GM23338 (cell line): ENCODE data around the gene TMEM139. TPM values are rescaled to one million over a fixed set of nuclear protein-coding genes. Genes with fewer than 3 reads are reported as not detected.

Source experiments
- ATAC-seq: fragments of 200-7000 bp; cut with Tn5 transposase; 3 replicates; pipeline ENCODE4 v1.9.1; 2020
- DNase-seq: peaks from one replicate; pipeline ENCODE4 v3.0.0-alpha.2; 2015; ENCODE audit warnings: low spot score
- H2AFZ ChIP-seq: fragments of 200-600 bp; sonication (generic); 2 replicates; pipeline ENCODE4 v1.8.0; 2016; ENCODE audit warnings: antibody characterized with exemption, mild to moderate bottlenecking, moderate library complexity
- H3F3A ChIP-seq: fragments of 200-600 bp; sonication (generic); replicated peaks from 2 replicates; pipeline ENCODE4 v1.8.0; 2017; ENCODE audit warnings: antibody characterized with exemption, mixed run types, low read depth
- H3K27ac ChIP-seq: fragments of 200-600 bp; sonication (generic); 2 replicates; pipeline ENCODE4 v1.6.1; 2016; ENCODE audit warnings: low read depth
- H3K27me3 ChIP-seq: fragments of 200-600 bp; sonication (generic); 2 replicates; pipeline ENCODE4 v1.8.0; 2016; ENCODE audit warnings: mild to moderate bottlenecking, mixed run types, moderate library complexity; ENCODE audit not compliant: insufficient read depth
- H3K36me3 ChIP-seq: fragments of 200-600 bp; sonication (generic); 2 replicates; pipeline ENCODE4 v1.8.0; 2016; ENCODE audit warnings: mild to moderate bottlenecking; ENCODE audit not compliant: insufficient read depth
- H3K4me1 ChIP-seq: fragments of 200-600 bp; sonication (generic); 2 replicates; pipeline ENCODE4 v1.8.0; 2016; ENCODE audit warnings: mild to moderate bottlenecking, moderate library complexity; ENCODE audit not compliant: insufficient read depth
- H3K4me2 ChIP-seq: fragments of 200-600 bp; sonication (generic); 2 replicates; pipeline ENCODE4 v1.7.1; 2017; ENCODE audit warnings: mixed run types
- H3K4me3 ChIP-seq: fragments of 200-600 bp; sonication (generic); 2 replicates; pipeline ENCODE4 v1.6.1; 2016; ENCODE audit warnings: mixed run types
- H3K79me2 ChIP-seq: fragments of 200-600 bp; sonication (generic); replicated peaks from 2 replicates; pipeline ENCODE4 v1.8.0; 2017; ENCODE audit warnings: mild to moderate bottlenecking; ENCODE audit not compliant: insufficient read depth
- H3K9me2 ChIP-seq: fragments of 200-600 bp; sonication (generic); 2 replicates; pipeline ENCODE4 v1.8.0; 2017; ENCODE audit not compliant: insufficient read depth
- H4K20me1 ChIP-seq: fragments of 200-600 bp; sonication (generic); replicated peaks from 2 replicates; pipeline ENCODE4 v1.8.0; 2017; ENCODE audit warnings: mild to moderate bottlenecking; ENCODE audit not compliant: insufficient read depth
- H3K27ac Mint-ChIP-seq: 2 replicates; pipeline ENCODE4 v1.8.0; 2020; ENCODE audit warnings: inconsistent platforms, mild to moderate bottlenecking, moderate library complexity, mixed read lengths
- H3K27me3 Mint-ChIP-seq: 3 replicates; pipeline ENCODE4 v1.8.0; 2022; ENCODE audit warnings: low read depth, mild to moderate bottlenecking, moderate library complexity, mixed read lengths, inconsistent platforms; ENCODE audit not compliant: insufficient read depth, poor library complexity
- H3K36me3 Mint-ChIP-seq: 3 replicates; pipeline ENCODE4 v1.8.0; 2021; ENCODE audit warnings: low read depth, mild to moderate bottlenecking, inconsistent platforms, moderate library complexity, mixed read lengths
- H3K4me1 Mint-ChIP-seq: 3 replicates; pipeline ENCODE4 v1.8.0; 2020; ENCODE audit warnings: mild to moderate bottlenecking, inconsistent platforms, mixed read lengths
- H3K4me3 Mint-ChIP-seq: 3 replicates; pipeline ENCODE4 v1.8.0; 2021; ENCODE audit warnings: moderate library complexity, mild to moderate bottlenecking, inconsistent platforms, mixed read lengths
- H3K9me3 Mint-ChIP-seq: 3 replicates; pipeline ENCODE4 v1.8.0; 2020; ENCODE audit warnings: moderate library complexity, mild to moderate bottlenecking, inconsistent platforms, mixed read lengths
- CREB1 ChIP-seq: fragments of 250-450 bp; sonication (Bioruptor Pico); IDR thresholded peaks from 2 replicates; pipeline ENCODE4 v1.5.0; 2020; ENCODE audit warnings: low read depth, mild to moderate bottlenecking, moderate library complexity
- EZH2 ChIP-seq: fragments of 200-600 bp; sonication (generic); IDR thresholded peaks from one replicate; pipeline ENCODE4 v1.8.0; 2017; ENCODE audit warnings: antibody characterized with exemption, mild to moderate bottlenecking, low read depth; ENCODE audit not compliant: unreplicated experiment
- EZH2phosphoT487 ChIP-seq: fragments of 200-600 bp; sonication (generic); IDR thresholded peaks from one replicate; pipeline ENCODE4 v1.8.1; 2018; ENCODE audit warnings: antibody characterized with exemption; ENCODE audit not compliant: unreplicated experiment
- JUNB ChIP-seq: IDR thresholded peaks from one replicate; pipeline ENCODE4 v1.6.1; 2016; ENCODE audit warnings: antibody characterized with exemption; ENCODE audit not compliant: unreplicated experiment
- NANOG ChIP-seq: IDR thresholded peaks from 2 replicates; pipeline ENCODE4 v1.6.1; 2016; ENCODE audit warnings: antibody characterized with exemption, borderline replicate concordance
- POLR2AphosphoS5 ChIP-seq: IDR thresholded peaks from 2 replicates; pipeline ENCODE4 v1.6.1; 2016; ENCODE audit warnings: antibody characterized with exemption, low read depth
- STAT1 ChIP-seq: IDR thresholded peaks from one replicate; pipeline ENCODE4 v1.6.1; 2016; ENCODE audit warnings: antibody characterized with exemption; ENCODE audit not compliant: unreplicated experiment
- ZNF114 ChIP-seq: fragments of 250-450 bp; sonication (Bioruptor Pico); IDR thresholded peaks from 2 replicates; pipeline ENCODE4 v1.5.0; 2020; ENCODE audit warnings: mild to moderate bottlenecking, moderate library complexity
- ZNF331 ChIP-seq: fragments of 250-450 bp; sonication (Bioruptor Pico); IDR thresholded peaks from 2 replicates; pipeline ENCODE4 v1.5.0; 2020; ENCODE audit warnings: low read depth, mild to moderate bottlenecking, moderate library complexity
- polyA plus RNA-seq: library from polyadenylated mRNA; unstranded; fragments of >200 nt; fragmentation: Nextera tagmentation; extraction: Ambion mirVana; gene quantifications from 2 replicates; pipeline ENCODE4 v1.2.1, GENCODE V29; 2016
- total RNA-seq: library from RNA; depleted of rRNA; stranded (reverse); fragments of >200 nt; shearing (Covaris generic); gene quantifications from 2 replicates; pipeline ENCODE4 v1.2.3, GENCODE V29; 2014
- TF ChIP-seq, protein P1 (sequence below): IDR thresholded peaks from one replicate; pipeline ENCODE4 v1.6.1; 2018; ENCODE audit warnings: antibody characterized with exemption; ENCODE audit not compliant: unreplicated experiment
- TF ChIP-seq, protein P2 (sequence below): fragments of 250-450 bp; sonication (Bioruptor Pico); IDR thresholded peaks from 2 replicates; pipeline ENCODE4 v1.5.0; 2020; ENCODE audit warnings: mild to moderate bottlenecking, moderate library complexity
- TF ChIP-seq, protein P3 (sequence below), 2 experiments: fragments of 200-600 bp in 1 of 2; sonication (generic) in 1 of 2; conservative IDR thresholded peaks; 2 replicates each; pipeline versions ENCODE4 v1.5.1 to v1.6.1; 2016 to 2017; ENCODE audit warnings: antibody characterized with exemption in 2 of 2, low read depth in 2 of 2, mild to moderate bottlenecking in 2 of 2, moderate library complexity in 1 of 2
- TF ChIP-seq, protein P4 (sequence below): IDR thresholded peaks from 2 replicates; pipeline ENCODE4 v1.6.1; 2016; ENCODE audit warnings: antibody characterized with exemption

TMEM139 gene
- total and polyA plus RNA-seq, 2 experiments from 2014 or later = 3.3 to 3.6 TPM

DNA sequence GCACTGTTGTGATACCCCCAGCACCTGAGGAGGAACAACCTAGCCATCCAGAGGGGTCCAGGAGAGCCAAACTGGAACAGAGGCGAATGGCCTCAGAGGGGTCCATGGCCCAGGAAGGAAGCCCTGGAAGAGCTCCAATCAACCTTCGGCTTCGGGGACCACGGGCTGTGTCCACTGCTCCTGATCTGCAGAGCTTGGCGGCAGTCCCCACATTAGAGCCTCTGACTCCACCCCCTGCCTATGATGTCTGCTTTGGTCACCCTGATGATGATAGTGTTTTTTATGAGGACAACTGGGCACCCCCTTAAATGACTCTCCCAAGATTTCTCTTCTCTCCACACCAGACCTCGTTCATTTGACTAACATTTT is 1.7 kb downstream of the TMEM139 start:
- H2AFZ ChIP-seq = no peak overlapping the region
- H3K79me2 ChIP-seq = peaks cover 29% of the 10 kb centered on the region
- no peak for DNase-seq
- no peak overlapping the region for H3K4me2 ChIP-seq
- peaks cover 45% of the 10 kb centered on the region for H3K27me3 Mint-ChIP-seq
- no peak overlapping the region for H3K4me3 ChIP-seq
- peaks cover 41% of the 10 kb centered on the region for H3K4me1 Mint-ChIP-seq
- no peak overlapping the region for H3K27ac ChIP-seq
- peaks cover 38% of the 10 kb centered on the region for H3K36me3 Mint-ChIP-seq
- H3K9me3 Mint-ChIP-seq = peaks cover 18% of the 10 kb centered on the region
- no peak overlapping the region for H3K4me3 Mint-ChIP-seq
- H4K20me1 ChIP-seq = peaks cover 14% of the 10 kb centered on the region; the same call in 1 of the 2 replicates
- ATAC-seq = no peak
- peaks cover 9% of the 10 kb centered on the region; the same call in 1 of the 2 replicates for H3K36me3 ChIP-seq
- H3K9me2 ChIP-seq = peaks cover 6% of the 10 kb centered on the region; the same call in 1 of the 2 replicates
- peaks cover 42% of the 10 kb centered on the region for H3K4me1 ChIP-seq
- peaks cover 24% of the 10 kb centered on the region for H3K27me3 ChIP-seq
- H3F3A ChIP-seq = peaks cover 13% of the 10 kb centered on the region; the same call in 1 of the 2 replicates
- H3K27ac Mint-ChIP-seq = no peak overlapping the region
- no peak for TF ChIP-seq POLR2AphosphoS5
- TF ChIP-seq NANOG = no peak
- TF ChIP-seq, protein P1, sequence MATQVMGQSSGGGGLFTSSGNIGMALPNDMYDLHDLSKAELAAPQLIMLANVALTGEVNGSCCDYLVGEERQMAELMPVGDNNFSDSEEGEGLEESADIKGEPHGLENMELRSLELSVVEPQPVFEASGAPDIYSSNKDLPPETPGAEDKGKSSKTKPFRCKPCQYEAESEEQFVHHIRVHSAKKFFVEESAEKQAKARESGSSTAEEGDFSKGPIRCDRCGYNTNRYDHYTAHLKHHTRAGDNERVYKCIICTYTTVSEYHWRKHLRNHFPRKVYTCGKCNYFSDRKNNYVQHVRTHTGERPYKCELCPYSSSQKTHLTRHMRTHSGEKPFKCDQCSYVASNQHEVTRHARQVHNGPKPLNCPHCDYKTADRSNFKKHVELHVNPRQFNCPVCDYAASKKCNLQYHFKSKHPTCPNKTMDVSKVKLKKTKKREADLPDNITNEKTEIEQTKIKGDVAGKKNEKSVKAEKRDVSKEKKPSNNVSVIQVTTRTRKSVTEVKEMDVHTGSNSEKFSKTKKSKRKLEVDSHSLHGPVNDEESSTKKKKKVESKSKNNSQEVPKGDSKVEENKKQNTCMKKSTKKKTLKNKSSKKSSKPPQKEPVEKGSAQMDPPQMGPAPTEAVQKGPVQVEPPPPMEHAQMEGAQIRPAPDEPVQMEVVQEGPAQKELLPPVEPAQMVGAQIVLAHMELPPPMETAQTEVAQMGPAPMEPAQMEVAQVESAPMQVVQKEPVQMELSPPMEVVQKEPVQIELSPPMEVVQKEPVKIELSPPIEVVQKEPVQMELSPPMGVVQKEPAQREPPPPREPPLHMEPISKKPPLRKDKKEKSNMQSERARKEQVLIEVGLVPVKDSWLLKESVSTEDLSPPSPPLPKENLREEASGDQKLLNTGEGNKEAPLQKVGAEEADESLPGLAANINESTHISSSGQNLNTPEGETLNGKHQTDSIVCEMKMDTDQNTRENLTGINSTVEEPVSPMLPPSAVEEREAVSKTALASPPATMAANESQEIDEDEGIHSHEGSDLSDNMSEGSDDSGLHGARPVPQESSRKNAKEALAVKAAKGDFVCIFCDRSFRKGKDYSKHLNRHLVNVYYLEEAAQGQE = no peak
- TF ChIP-seq, protein P2, sequence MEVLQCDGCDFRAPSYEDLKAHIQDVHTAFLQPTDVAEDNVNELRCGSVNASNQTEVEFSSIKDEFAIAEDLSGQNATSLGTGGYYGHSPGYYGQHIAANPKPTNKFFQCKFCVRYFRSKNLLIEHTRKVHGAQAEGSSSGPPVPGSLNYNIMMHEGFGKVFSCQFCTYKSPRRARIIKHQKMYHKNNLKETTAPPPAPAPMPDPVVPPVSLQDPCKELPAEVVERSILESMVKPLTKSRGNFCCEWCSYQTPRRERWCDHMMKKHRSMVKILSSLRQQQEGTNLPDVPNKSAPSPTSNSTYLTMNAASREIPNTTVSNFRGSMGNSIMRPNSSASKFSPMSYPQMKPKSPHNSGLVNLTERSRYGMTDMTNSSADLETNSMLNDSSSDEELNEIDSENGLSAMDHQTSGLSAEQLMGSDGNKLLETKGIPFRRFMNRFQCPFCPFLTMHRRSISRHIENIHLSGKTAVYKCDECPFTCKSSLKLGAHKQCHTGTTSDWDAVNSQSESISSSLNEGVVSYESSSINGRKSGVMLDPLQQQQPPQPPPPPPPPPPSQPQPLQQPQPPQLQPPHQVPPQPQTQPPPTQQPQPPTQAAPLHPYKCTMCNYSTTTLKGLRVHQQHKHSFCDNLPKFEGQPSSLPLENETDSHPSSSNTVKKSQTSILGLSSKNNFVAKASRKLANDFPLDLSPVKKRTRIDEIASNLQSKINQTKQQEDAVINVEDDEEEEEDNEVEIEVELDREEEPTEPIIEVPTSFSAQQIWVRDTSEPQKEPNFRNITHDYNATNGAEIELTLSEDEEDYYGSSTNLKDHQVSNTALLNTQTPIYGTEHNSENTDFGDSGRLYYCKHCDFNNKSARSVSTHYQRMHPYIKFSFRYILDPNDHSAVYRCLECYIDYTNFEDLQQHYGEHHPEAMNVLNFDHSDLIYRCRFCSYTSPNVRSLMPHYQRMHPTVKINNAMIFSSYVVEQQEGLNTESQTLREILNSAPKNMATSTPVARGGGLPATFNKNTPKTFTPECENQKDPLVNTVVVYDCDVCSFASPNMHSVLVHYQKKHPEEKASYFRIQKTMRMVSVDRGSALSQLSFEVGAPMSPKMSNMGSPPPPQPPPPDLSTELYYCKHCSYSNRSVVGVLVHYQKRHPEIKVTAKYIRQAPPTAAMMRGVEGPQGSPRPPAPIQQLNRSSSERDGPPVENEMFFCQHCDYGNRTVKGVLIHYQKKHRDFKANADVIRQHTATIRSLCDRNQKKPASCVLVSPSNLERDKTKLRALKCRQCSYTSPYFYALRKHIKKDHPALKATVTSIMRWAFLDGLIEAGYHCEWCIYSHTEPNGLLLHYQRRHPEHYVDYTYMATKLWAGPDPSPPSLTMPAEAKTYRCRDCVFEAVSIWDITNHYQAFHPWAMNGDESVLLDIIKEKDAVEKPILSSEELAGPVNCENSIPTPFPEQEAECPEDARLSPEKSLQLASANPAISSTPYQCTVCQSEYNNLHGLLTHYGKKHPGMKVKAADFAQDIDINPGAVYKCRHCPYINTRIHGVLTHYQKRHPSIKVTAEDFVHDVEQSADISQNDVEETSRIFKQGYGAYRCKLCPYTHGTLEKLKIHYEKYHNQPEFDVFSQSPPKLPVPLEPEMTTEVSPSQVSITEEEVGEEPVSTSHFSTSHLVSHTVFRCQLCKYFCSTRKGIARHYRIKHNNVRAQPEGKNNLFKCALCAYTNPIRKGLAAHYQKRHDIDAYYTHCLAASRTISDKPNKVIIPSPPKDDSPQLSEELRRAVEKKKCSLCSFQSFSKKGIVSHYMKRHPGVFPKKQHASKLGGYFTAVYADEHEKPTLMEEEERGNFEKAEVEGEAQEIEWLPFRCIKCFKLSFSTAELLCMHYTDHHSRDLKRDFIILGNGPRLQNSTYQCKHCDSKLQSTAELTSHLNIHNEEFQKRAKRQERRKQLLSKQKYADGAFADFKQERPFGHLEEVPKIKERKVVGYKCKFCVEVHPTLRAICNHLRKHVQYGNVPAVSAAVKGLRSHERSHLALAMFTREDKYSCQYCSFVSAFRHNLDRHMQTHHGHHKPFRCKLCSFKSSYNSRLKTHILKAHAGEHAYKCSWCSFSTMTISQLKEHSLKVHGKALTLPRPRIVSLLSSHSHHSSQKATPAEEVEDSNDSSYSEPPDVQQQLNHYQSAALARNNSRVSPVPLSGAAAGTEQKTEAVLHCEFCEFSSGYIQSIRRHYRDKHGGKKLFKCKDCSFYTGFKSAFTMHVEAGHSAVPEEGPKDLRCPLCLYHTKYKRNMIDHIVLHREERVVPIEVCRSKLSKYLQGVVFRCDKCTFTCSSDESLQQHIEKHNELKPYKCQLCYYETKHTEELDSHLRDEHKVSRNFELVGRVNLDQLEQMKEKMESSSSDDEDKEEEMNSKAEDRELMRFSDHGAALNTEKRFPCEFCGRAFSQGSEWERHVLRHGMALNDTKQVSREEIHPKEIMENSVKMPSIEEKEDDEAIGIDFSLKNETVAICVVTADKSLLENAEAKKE (CRISPR knock-in tag) = no peak
- TF ChIP-seq, protein P3, sequence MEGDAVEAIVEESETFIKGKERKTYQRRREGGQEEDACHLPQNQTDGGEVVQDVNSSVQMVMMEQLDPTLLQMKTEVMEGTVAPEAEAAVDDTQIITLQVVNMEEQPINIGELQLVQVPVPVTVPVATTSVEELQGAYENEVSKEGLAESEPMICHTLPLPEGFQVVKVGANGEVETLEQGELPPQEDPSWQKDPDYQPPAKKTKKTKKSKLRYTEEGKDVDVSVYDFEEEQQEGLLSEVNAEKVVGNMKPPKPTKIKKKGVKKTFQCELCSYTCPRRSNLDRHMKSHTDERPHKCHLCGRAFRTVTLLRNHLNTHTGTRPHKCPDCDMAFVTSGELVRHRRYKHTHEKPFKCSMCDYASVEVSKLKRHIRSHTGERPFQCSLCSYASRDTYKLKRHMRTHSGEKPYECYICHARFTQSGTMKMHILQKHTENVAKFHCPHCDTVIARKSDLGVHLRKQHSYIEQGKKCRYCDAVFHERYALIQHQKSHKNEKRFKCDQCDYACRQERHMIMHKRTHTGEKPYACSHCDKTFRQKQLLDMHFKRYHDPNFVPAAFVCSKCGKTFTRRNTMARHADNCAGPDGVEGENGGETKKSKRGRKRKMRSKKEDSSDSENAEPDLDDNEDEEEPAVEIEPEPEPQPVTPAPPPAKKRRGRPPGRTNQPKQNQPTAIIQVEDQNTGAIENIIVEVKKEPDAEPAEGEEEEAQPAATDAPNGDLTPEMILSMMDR (conservative IDR thresholded peaks at IDR 0.05; ENCODE audit: low read depth in 2 of 2) = no peak
- no peak for TF ChIP-seq EZH2phosphoT487
- no peak for TF ChIP-seq ZNF114 (CRISPR knock-in tag)
- no peak for TF ChIP-seq ZNF331 (CRISPR knock-in tag)
- no peak for TF ChIP-seq EZH2
- no peak for TF ChIP-seq CREB1
- TF ChIP-seq, protein P4, sequence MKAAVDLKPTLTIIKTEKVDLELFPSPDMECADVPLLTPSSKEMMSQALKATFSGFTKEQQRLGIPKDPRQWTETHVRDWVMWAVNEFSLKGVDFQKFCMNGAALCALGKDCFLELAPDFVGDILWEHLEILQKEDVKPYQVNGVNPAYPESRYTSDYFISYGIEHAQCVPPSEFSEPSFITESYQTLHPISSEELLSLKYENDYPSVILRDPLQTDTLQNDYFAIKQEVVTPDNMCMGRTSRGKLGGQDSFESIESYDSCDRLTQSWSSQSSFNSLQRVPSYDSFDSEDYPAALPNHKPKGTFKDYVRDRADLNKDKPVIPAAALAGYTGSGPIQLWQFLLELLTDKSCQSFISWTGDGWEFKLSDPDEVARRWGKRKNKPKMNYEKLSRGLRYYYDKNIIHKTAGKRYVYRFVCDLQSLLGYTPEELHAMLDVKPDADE = no peak
- TF ChIP-seq JUNB = no peak
- no peak for TF ChIP-seq STAT1
